GM12892 (cell line): ENCODE results near the gene ZNF117.
"Not testable (repeated sequence)": the region's sequence is repeated elsewhere in the genome, so short reads cannot be mapped to it uniquely, and the experiment has no call there.

Experiments used
- POLR2A ChIP-seq: IDR thresholded peaks from 2 replicates; pipeline ENCODE4 v1.6.1; 2011; ENCODE audit warnings: low read depth, low read length, control low read depth
- POLR2AphosphoS5 ChIP-seq: IDR thresholded peaks from 2 replicates; pipeline ENCODE4 v1.6.1; 2011; ENCODE audit warnings: low read depth, low read length, control low read depth
- TAF1 ChIP-seq: IDR thresholded peaks from 2 replicates; pipeline ENCODE4 v1.6.1; 2011; ENCODE audit warnings: low read depth, mild to moderate bottlenecking, control low read depth, low read length, borderline replicate concordance

GRCh38 chr7:64948774-64949173 lies 42.1 kb downstream of the ZNF117 start:
- not testable (repeated sequence) for TF ChIP-seq POLR2AphosphoS5, POLR2A, TAF1
